Lung microvascular endothelial cell (primary cell): ENCODE measurements around the gene CD101. TPM values are rescaled to one million over a fixed set of nuclear protein-coding genes. Genes with fewer than 3 reads are reported as not detected.

Experiments used
- total RNA-seq: library from RNA; depleted of rRNA; stranded (reverse); fragments of >200 nt; gene quantifications from 2 replicates; pipeline ENCODE4 v1.2.1, GENCODE V29; 2014

The CD101 gene
- total RNA-seq, 1 donor from 2014 or later, result under 0.01 TPM

Other genes starting within 250 kb of the CD101 start
- not detected in 2 replicates for gene CD2, start 247.3 kb upstream of the CD101 start, total RNA-seq
- gene PTGFRN, start 91.8 kb upstream of the CD101 start, total RNA-seq, result 98.2 and 146 TPM in 2 replicates
- 6.5 and 6.9 TPM in 2 replicates for gene TTF2, start 58.6 kb downstream of the CD101 start, total RNA-seq
- gene TRIM45, start 120.0 kb downstream of the CD101 start, total RNA-seq, result 0.60 and 1.5 TPM in 2 replicates
- not detected in 2 replicates for gene VTCN1, start 209.2 kb downstream of the CD101 start, total RNA-seq